Caco-2 (cell line): Measurements from ENCODE around the gene CCDC91. TPM values are rescaled to one million over a fixed set of nuclear protein-coding genes. Genes with fewer than 3 reads are reported as not detected.

Experiments
- BruUV-seq: library from RNA; stranded (reverse); fragments of 400-500 nt; replicated peaks from 2 replicates; lab custom pipeline; 2021; lab: Mats Ljungman, UMichigan
- CTCF ChIA-PET: fragments of 300-600 bp; sonication (Branson Sonifier 250); formaldehyde crosslinking; loops from one replicate; lab custom pipeline; 2022; ENCODE audit warnings: antibody characterized with exemption; lab: Charles Lee
- POLR2A ChIA-PET: fragments of 300-600 bp; sonication (Branson Sonifier 250); formaldehyde crosslinking; loops from one replicate; lab custom pipeline; 2022; ENCODE audit warnings: antibody characterized with exemption; lab: Charles Lee
- DNase-seq, 2 experiments: peaks; one replicate each; pipeline versions ENCODE4 v3.0.0 to v3.0.0-alpha.2; 2020 to 2022
- H3K27me3 ChIP-seq: replicated peaks from 2 replicates; pipeline ENCODE4 v1.6.0; 2011; ENCODE audit warnings: low read length; ENCODE audit not compliant: control insufficient read depth, insufficient read depth
- H3K36me3 ChIP-seq: 2 replicates; pipeline ENCODE4 v1.5.1; 2011; ENCODE audit warnings: low read length; ENCODE audit not compliant: control insufficient read depth, insufficient read depth
- H3K4me1 ChIP-seq: fragments of 250-450 bp; sonication (Bioruptor Pico); 2 replicates; pipeline ENCODE4 v1.5.1; 2020; ENCODE audit warnings: mild to moderate bottlenecking
- H3K4me3 ChIP-seq: 2 replicates; pipeline ENCODE4 v1.5.1; 2011; ENCODE audit warnings: low read depth, mild to moderate bottlenecking, control low read depth, low read length
- H3K9me3 ChIP-seq: fragments of 250-450 bp; sonication (Bioruptor Pico); 2 replicates; pipeline ENCODE4 v1.5.1; 2020; ENCODE audit warnings: mild to moderate bottlenecking, moderate library complexity
- H3K27ac Mint-ChIP-seq: one replicate; pipeline ENCODE4 v1.8.0; 2022; ENCODE audit warnings: mixed read lengths; ENCODE audit not compliant: unreplicated experiment
- H3K27me3 Mint-ChIP-seq: one replicate; pipeline ENCODE4 v1.8.0; 2022; ENCODE audit warnings: mixed read lengths; ENCODE audit not compliant: insufficient read depth, unreplicated experiment
- H3K36me3 Mint-ChIP-seq: one replicate; pipeline ENCODE4 v1.8.0; 2022; ENCODE audit warnings: mild to moderate bottlenecking, mixed read lengths; ENCODE audit not compliant: insufficient read depth, unreplicated experiment
- H3K4me1 Mint-ChIP-seq: one replicate; pipeline ENCODE4 v1.8.0; 2022; ENCODE audit warnings: low read depth, mixed read lengths; ENCODE audit not compliant: unreplicated experiment
- H3K4me3 Mint-ChIP-seq: one replicate; pipeline ENCODE4 v1.8.0; 2022; ENCODE audit warnings: mild to moderate bottlenecking, moderate library complexity, mixed read lengths; ENCODE audit not compliant: unreplicated experiment
- H3K9me3 Mint-ChIP-seq: one replicate; pipeline ENCODE4 v1.8.0; 2022; ENCODE audit warnings: mixed read lengths; ENCODE audit not compliant: unreplicated experiment
- CTCF ChIP-seq, 2 experiments: fragments of 200-600 bp in 1 of 2; IDR thresholded peaks; 1 replicate in 1 of 2; 2 replicates in 1 of 2; pipeline versions ENCODE4 v1.5.1 to v1.8.0; 2011 to 2022; ENCODE audit warnings: antibody characterized with exemption in 1 of 2, control low read depth in 1 of 2, inconsistent platforms in 1 of 2, low read depth in 1 of 2, low read length in 1 of 2, mild to moderate bottlenecking in 1 of 2, moderate library complexity in 1 of 2; ENCODE audit not compliant: insufficient read depth in 1 of 2, severe bottlenecking in 1 of 2, unreplicated experiment in 1 of 2
- intact Hi-C: fragments of 100-400 bp; cut with micrococcal nuclease; formaldehyde crosslinking; loops from one replicate; pipeline ENCODE4 v1.10.0; 2022; ENCODE audit not compliant: unreplicated experiment
- total RNA-seq: library from RNA; stranded (reverse); gene quantifications from 2 replicates; pipeline ENCODE4 v1.2.3, GENCODE V29; 2022

The CCDC91 gene
- total RNA-seq, 1 experiment from 2014 or later, result 21.6 TPM

- Histone ChIP-seq H3K9me3 (peaks cover 8% of the 10 kb centered on the region), H3K4me3 (no peak overlapping the region), H3K4me1 (no peaks in the 10 kb centered on the region), H3K27me3 (no peaks in the 10 kb centered on the region), H3K36me3 (no peaks in the 10 kb centered on the region)
- CTCF ChIA-PET, result interaction anchor here (0.7 kb wide), 1 partner anchor 797 kb away, joined by 3 read pairs; no protein-coding TSS in a partner anchor
- POLR2A ChIA-PET, result no interaction called here
- intact Hi-C loops, result no loop called here
- no peak for TF ChIP-seq CTCF (IDR thresholded peaks at IDR 0.05; ENCODE audit: insufficient read depth in 1 of 2, low read depth in 1 of 2, low read length in 1 of 2, severe bottlenecking in 1 of 2, unreplicated experiment in 1 of 2)
- Mint-ChIP-seq H3K36me3 (no peaks in the 10 kb centered on the region), H3K4me1 (no peaks in the 10 kb centered on the region), H3K4me3 (no peak overlapping the region), H3K9me3 (peaks cover 16% of the 10 kb centered on the region), H3K27me3 (no peaks in the 10 kb centered on the region), H3K27ac (no peak overlapping the region)
- no TSS peak for BruUV-seq
- no peak for DNase-seq
Measured at GRCh38 chr12:28313631-28314030, 123.4 kb downstream of the CCDC91 start.

GRCh38 chr12:28316049-28316448, 125.8 kb downstream of the CCDC91 start:
- Mint-ChIP-seq H3K27me3 (no peaks in the 10 kb centered on the region), H3K9me3 (peaks cover 16% of the 10 kb centered on the region), H3K4me1 (peaks cover 8% of the 10 kb centered on the region), H3K36me3 (no peaks in the 10 kb centered on the region), H3K4me3 (no peak overlapping the region), H3K27ac (no peak overlapping the region)
- no peaks in the 10 kb centered on the region for H3K27me3 ChIP-seq
- intact Hi-C loops, result no loop called here
- H3K9me3 ChIP-seq, result peaks cover 8% of the 10 kb centered on the region
- BruUV-seq, result no TSS peak
- H3K4me3 ChIP-seq, result no peak overlapping the region
- DNase-seq, result no peak
- POLR2A ChIA-PET, result no interaction called here
- peaks cover 13% of the 10 kb centered on the region for H3K4me1 ChIP-seq
- CTCF ChIA-PET, result no interaction called here
- no peak for TF ChIP-seq CTCF (IDR thresholded peaks at IDR 0.05; ENCODE audit: insufficient read depth in 1 of 2, low read depth in 1 of 2, low read length in 1 of 2, severe bottlenecking in 1 of 2, unreplicated experiment in 1 of 2)
- H3K36me3 ChIP-seq, result no peaks in the 10 kb centered on the region

- peaks cover 8% of the 10 kb centered on the region for H3K9me3 ChIP-seq
- no peaks in the 10 kb centered on the region for H3K36me3 ChIP-seq
- H3K4me1 ChIP-seq, result peaks cover 13% of the 10 kb centered on the region
- DNase-seq, result no peak
- no TSS peak for BruUV-seq
- intact Hi-C loops, result no loop called here
- Mint-ChIP-seq H3K36me3 (no peaks in the 10 kb centered on the region), H3K9me3 (peaks cover 16% of the 10 kb centered on the region), H3K27ac (no peak overlapping the region), H3K4me1 (peaks cover 8% of the 10 kb centered on the region), H3K4me3 (no peak overlapping the region), H3K27me3 (no peaks in the 10 kb centered on the region)
- no peaks in the 10 kb centered on the region for H3K27me3 ChIP-seq
- ChIA-PET CTCF (no interaction called here), POLR2A (no interaction called here)
- no peak overlapping the region for H3K4me3 ChIP-seq
- TF ChIP-seq CTCF (IDR thresholded peaks at IDR 0.05; ENCODE audit: insufficient read depth in 1 of 2, low read depth in 1 of 2, low read length in 1 of 2, severe bottlenecking in 1 of 2, unreplicated experiment in 1 of 2), result no peak
Measured at GRCh38 chr12:28318273-28318672, 128.0 kb downstream of the CCDC91 start.
